D721Med (cell line): ENCODE results near the gene CARD10.
"Not testable (repeated sequence)": the region's sequence is repeated elsewhere in the genome, so short reads cannot be mapped to it uniquely, and the experiment has no call there.

Source experiments
- DNase-seq: peaks from one replicate; pipeline ENCODE4 v3.0.0; 2011; ENCODE audit warnings: low spot score; ENCODE audit not compliant: insufficient read length
- FAIRE-seq: peaks from 2 replicates; lab custom pipeline; 2011; peaks lifted over from hg19 to GRCh38; lab: Jason Lieb, UNC
- TF ChIP-seq, protein P1 (sequence below): IDR thresholded peaks from 2 replicates; pipeline ENCODE4 v1.5.1; 2012; ENCODE audit warnings: mild to moderate bottlenecking, control low read depth; ENCODE audit not compliant: insufficient read depth; ENCODE audit errors: missing control alignments

The CARD10 gene

DNA sequence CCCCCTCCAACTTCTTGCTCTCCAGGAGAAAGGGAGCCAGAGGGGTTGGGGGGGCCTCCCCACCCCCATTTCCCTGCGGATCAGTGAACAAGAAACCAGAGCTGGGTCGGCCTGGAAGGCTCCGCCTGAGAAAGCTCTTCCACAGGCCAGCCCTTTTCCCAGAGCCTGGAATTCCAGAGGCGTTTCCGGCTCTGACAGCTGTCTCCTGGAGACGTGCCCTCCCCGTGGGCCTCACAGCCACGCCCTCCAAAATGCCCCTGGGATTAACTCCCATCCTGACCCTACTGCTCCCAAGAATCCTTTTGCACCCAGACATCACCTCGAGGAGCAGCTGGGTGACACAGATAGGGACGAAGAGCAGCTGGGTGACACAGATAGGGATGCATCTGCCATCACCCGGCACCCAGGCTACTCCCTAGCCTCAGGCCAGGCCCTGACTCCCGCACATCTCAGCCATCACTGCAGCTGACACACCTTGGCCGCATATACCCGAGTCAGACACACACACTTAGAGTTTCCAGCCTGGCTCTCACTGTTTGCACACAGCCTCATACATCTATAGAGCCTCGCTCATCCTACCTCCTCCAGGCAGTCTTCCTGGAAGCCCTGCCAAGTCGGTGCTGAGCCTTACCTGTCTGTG lies 33.4 kb upstream of the CARD10 start:
- TF ChIP-seq, protein P1, sequence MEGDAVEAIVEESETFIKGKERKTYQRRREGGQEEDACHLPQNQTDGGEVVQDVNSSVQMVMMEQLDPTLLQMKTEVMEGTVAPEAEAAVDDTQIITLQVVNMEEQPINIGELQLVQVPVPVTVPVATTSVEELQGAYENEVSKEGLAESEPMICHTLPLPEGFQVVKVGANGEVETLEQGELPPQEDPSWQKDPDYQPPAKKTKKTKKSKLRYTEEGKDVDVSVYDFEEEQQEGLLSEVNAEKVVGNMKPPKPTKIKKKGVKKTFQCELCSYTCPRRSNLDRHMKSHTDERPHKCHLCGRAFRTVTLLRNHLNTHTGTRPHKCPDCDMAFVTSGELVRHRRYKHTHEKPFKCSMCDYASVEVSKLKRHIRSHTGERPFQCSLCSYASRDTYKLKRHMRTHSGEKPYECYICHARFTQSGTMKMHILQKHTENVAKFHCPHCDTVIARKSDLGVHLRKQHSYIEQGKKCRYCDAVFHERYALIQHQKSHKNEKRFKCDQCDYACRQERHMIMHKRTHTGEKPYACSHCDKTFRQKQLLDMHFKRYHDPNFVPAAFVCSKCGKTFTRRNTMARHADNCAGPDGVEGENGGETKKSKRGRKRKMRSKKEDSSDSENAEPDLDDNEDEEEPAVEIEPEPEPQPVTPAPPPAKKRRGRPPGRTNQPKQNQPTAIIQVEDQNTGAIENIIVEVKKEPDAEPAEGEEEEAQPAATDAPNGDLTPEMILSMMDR: no peak
- FAIRE-seq: no peak
- no peak for DNase-seq

DNA sequence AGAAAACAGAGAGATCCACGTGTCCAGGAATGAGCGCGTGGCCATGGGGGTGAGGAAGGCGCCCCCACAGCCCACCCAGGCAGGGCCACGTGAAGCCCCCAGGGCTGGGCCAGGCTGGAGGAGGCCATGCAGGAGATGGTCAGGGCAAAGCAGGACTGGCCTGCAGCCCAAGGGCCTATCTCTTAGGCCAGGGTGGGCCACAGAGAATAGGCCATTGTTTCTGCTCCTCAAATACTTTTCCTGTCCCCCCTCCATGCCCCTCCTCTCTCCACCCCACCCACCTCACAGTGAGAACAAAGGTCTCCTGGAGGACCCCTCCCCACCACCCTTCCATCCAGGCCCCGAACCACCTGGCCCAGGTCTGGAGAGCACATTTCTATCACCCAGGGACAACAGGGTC lies 32.8 kb upstream of the CARD10 start:
- DNase-seq (no peak), FAIRE-seq (no peak)
- TF ChIP-seq, protein P1: no peak

DNA sequence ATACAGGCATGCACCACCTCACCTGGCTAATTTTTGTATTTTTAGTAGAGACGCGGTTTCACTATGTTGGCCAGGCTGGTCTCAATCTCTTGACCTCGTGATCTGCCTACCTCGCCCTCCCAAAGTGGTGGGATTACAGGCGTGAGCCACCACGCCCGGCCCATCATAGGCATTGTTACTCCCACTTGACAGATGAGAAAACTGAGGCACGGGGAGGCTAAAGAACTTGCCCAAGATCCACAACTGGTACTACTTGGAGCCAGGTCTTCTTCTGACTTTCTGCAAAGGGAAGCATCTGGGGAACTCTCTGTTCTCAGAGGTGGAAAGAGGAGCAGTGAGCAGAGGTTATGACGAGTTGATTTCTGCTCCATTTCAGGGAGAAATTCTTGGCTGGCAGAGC lies 31.7 kb upstream of the CARD10 start:
- DNase-seq, FAIRE-seq: not testable (repeated sequence)

DNA sequence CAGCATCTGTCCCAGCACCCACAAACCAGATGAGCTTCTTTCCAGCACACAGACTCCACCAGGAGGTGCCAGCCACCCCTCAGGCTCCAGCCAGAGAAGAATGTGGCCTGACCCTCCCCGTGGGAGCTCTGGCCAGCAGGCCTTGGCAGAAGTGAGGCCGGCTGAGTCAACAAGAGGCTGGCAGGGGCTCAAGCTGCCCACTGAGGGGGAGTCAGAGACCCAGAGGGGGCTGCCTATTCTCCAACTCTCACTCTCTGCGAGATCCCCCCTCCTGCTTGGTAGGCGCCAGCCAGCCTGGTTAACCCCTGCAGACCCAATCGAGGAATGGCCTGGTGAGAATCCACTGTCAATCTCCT lies 30.5 kb upstream of the CARD10 start:
- TF ChIP-seq, protein P1: no peak
- DNase-seq (no peak), FAIRE-seq (no peak)

DNA sequence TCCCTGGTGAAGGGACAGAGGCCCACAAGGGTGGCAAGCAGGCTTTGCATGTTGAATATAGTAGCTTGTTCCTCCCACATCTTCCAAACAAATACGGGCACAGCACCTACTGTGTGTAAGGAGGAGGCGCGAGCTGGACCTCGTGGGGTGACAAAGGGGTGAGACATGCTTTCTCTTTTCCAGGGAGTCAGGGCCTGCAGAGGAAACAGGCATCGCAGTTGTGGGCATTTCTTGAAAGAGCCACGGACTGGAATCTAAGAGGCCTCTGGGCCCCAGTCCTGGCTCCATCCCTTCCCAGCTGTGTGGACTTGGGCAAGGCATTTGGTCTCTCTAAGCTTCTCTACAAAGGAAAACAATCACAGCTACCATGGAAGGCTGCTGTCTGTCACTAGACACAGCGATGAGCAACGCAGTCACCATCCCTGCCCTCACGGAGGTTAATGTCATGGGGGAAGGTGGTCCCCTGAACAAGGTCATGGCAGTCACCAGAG lies 28.1 kb upstream of the CARD10 start:
- DNase-seq: no peak
- TF ChIP-seq, protein P1: no peak
- no peak for FAIRE-seq

DNA sequence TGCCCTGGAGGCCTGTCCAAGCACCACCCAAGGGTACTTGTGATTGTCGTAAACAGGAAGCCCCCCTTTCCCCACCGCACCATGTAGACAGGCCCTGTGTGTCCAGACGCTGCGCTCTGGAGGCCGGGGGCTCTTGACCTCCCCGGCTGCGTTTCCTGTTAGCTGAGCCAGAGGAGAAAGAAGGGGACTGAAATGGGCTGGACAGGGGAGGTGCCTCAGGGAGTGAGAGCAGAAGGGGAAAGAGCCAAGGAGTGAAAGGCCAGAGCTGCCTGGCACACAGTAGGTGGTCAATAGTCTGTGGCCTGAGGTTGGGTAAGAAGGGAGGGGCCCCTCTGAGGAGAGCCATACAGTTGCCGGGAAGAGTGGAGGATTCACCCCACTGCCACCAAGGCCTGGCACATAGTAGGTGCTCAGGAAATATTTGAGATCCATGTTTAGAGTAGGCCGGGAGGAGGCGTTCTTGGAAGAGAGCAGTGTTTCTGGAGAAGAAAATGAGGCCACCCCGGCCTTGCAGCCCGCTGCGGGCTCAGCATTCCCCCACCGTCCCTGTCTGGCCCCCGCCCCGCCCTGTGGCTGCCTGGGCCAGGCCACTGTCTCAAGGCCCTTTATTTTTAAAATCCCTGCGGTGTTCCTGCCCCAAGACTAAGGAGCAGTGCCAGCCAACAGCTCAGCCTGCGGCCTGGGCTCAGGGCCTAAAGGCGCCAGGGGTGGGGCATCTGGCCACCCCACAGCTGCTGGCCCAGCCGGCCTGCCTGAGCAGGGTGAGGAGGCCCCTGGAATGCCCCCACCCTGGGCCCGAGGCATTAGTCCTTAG lies 27.4 kb upstream of the CARD10 start:
- DNase-seq (no peak), FAIRE-seq (no peak)
- TF ChIP-seq, protein P1: no peak

DNA sequence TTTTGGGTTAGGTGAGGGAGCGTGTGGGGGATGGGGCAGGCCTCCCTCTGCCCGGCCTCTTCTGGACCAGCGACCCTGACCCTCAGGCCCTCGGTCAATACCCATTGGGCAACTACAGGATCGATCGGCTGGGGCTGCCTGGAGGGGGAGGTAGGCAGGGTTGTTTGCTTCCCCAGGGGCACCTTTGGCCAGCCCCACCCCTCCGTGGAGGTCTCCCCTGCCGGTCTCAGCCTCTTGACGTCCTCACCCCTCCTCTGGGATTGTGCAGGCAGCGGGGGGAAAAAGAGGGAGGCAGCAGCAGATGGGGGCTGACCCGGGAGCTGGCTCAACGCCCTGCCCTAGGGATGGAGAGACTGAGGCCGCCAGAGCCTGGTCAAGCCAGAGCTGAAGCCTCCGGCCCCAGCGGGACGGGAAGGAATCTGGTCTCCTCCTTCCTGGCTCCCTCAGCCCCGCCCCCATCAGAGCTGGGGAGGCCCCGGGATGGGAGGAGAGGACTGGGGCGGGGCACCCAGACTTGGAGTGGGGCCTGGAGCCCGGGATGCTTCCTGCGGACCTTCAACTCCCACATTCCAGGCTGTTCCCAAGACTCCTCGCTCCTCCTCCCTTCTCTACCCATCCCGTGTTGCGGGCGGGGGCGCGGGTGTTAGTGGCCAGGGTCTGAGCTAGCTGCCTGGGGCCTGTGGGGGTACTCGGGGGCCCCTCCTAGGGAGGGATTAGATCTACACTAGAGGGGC lies 26.7 kb upstream of the CARD10 start:
- TF ChIP-seq, protein P1: no peak
- FAIRE-seq (no peak), DNase-seq (no peak)
